NCI-H446 (cell line): ENCODE data around the gene DIP2B.
"Not testable (repeated sequence)": the region's sequence is repeated elsewhere in the genome, so short reads cannot be mapped to it uniquely, and the experiment has no call there.

Source experiments
- DNase-seq, 2 experiments: peaks; one replicate each; lab custom pipeline; 2025; lab: John Stamatoyannopoulos, UW

The DIP2B gene, protein sequence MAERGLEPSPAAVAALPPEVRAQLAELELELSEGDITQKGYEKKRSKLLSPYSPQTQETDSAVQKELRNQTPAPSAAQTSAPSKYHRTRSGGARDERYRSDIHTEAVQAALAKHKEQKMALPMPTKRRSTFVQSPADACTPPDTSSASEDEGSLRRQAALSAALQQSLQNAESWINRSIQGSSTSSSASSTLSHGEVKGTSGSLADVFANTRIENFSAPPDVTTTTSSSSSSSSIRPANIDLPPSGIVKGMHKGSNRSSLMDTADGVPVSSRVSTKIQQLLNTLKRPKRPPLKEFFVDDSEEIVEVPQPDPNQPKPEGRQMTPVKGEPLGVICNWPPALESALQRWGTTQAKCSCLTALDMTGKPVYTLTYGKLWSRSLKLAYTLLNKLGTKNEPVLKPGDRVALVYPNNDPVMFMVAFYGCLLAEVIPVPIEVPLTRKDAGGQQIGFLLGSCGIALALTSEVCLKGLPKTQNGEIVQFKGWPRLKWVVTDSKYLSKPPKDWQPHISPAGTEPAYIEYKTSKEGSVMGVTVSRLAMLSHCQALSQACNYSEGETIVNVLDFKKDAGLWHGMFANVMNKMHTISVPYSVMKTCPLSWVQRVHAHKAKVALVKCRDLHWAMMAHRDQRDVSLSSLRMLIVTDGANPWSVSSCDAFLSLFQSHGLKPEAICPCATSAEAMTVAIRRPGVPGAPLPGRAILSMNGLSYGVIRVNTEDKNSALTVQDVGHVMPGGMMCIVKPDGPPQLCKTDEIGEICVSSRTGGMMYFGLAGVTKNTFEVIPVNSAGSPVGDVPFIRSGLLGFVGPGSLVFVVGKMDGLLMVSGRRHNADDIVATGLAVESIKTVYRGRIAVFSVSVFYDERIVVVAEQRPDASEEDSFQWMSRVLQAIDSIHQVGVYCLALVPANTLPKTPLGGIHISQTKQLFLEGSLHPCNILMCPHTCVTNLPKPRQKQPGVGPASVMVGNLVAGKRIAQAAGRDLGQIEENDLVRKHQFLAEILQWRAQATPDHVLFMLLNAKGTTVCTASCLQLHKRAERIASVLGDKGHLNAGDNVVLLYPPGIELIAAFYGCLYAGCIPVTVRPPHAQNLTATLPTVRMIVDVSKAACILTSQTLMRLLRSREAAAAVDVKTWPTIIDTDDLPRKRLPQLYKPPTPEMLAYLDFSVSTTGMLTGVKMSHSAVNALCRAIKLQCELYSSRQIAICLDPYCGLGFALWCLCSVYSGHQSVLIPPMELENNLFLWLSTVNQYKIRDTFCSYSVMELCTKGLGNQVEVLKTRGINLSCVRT (N-terminal part only)

DNA sequence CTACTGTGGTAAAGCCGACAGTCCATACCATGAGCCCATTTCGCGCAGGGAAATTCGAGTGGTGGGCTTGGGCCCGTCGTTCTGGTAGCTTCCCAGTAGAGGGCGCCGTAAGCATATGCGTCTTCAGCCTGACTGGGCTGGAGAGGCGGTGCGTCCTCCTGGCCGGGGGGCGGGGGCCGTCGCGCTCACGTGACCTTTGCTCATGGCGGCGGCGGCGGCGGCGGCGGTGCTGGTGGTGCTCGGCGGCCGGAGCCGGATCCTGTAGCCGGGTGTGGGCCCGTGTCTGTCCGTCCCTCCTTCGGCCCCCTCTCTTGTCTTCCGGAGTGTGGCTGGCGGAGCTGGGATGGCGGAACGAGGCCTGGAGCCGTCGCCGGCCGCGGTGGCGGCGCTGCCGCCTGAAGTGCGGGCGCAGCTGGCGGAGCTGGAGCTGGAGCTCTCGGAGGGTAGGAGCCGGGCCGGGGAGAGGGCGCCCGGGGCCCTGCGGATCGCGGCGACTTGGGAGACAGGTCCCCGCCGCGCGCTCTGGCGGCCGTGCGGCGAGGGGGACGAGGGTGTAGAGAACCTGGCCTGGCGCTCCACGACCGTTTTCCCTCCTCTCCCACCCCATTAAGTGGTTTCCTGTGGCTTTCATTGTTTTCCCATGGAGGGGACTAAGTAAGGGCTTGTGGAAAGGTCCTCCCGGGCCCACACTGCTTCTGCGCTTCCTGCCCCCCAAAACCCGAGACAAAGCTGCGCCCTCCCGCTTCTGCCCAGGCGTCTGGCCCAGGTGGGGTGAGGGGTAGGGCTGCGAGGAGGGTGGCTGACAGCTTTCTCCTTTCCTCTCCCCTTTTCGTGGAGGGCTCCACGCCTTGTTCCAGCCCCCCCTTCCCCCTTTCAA lies at the start of gene DIP2B:
Gene DIP2B, plus strand, starts transcription at position 188 of the 877 bp plus-strand sequence. Its CDS starts 156 bp downstream, at position 344.
- peak; percentile 67 to 93 for DNase-seq

DNA sequence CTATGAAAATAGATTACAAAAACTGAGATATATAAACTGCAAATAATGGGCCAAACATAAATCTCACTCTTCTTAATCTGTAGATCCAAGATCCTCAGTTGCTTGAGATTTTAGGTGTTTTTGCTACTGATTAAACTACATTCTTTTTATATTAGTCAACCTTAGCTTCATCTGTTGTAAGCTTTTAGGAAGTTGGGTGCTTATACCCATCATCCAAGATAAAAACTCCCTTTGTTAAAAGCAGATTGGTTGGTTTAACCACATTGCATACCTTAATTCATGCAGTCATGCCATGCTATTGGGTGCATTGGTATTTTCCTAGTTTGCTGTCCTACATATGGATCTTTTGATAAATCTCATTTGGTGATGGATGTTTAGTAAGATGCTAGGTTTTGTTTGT lies 46.2 kb upstream of the DIP2B start:
- DNase-seq = no peak

DNA sequence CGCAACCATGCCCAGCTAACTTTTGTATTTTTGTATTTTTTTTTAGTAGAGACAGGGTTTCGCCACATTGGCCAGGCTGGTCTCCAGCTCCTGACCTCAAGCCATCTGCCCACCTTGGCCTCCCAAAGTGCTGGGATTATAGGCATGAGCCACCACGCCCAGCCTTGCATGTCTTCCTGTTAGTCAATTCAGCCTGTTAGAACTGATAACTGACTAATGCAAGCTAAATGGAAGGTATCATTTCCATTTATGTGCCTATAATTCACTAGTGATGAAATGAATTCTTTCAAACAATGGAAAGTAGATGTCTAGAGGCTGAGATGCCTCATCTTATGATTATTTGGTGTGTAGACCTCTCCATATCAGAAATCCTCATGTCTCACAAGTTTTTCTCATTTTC lies 37.3 kb upstream of the DIP2B start:
- no peak for DNase-seq

DNA sequence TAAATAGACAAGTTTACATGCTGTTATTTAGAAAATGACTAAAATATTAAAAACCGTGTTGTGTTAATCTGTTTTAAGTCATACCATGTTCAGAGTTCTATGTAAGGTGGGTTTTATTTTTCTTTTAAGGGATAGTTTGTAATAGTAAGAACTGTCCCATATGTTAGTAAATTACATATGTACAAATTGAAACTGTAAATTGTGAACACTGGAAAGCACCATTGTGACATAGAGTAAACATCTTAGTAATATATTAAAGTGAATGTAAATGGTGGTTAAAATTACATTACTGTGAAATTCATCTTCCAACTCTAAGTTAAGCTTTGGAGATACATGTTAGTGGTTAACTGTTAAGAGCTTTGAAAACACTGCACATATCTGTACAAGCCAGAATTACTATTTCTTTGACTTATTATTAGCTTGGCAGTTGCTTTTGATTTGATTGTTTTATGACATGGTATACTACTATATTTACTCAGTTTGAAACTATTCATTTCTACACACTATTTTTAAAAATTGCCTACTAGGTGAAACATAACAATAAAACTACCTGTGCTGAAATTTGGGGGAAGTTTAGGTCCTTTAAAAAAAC lies 27.4 kb upstream of the DIP2B start:
- DNase-seq = no peak

DNA sequence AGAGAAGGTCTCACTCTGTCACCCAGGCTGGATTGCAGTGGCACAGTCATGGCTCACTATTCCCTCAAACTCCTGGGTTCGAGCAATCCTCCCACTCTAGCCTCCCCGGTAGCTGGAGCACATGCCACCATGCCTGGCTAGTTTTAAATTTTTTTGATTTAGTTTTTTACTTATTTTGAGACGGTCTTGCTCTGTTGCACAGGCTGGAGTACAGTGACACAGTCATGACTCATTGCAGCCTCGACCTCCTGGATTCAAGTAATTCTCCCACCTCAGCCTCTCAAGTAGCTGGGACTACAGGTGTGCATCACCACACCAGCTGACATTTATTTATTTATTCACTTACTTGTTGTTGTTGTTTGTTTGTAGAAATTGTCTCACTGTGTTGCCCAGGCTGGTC lies 22.2 kb upstream of the DIP2B start:
- DNase-seq = no peak

DNA sequence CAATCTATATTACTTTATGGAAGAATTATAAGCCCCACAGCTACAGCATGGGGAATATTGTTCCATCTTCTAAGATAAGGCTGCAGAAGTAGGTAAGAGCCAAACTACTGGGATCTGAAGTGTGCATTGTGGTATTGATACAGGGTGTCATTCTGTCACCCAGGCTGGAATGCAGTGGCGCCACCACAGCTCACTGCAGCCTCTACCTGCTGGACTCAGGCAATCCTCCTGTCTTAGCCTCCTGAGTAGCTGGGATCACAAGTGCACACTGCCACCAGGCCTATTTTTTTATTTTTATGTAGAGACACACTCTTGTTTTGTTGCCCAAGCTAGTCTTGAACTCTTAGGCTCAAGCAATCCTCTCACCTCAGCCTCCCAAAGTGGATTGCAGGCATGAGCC lies 21.3 kb upstream of the DIP2B start:
- DNase-seq = no peak

DNA sequence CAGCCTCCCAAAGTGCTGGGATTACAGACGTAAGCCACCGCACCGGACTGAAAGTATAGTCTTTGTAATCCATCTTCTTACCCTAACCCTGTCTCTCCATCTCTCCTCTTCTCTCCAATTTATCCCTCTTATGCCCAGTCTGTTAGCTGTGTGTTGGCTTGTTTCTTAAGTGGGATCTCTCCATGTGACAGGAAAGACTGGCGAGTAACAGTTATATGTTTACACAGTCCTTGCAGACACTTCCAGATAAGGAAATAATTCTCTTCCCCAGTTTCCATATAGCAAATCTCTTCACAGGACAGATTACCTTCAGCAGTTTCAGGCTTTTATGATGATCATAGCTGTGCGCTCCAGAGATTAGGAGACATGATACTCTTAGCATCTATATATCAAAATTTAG lies 16.0 kb upstream of the DIP2B start:
- no peak for DNase-seq

DNA sequence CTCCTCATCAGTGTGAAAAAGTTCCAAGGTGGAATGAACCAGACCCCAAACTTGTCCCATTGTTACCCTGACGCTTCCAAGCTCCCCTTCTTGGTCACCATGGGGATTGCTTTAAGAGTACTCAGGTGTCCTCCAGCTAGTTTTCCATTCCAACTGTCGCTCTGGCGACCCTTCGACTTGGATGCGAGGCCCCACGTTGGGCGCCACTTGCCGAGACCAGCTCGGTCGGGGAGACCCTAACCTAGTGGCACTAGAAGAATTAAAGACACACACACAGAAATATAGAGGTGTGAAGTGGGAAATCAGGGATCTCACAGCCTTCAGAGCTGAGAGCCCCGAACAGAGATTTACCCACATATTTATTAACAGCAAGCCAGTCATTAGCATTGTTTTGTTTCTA lies 6.7 kb upstream of the DIP2B start:
- not testable (repeated sequence) for DNase-seq

DNA sequence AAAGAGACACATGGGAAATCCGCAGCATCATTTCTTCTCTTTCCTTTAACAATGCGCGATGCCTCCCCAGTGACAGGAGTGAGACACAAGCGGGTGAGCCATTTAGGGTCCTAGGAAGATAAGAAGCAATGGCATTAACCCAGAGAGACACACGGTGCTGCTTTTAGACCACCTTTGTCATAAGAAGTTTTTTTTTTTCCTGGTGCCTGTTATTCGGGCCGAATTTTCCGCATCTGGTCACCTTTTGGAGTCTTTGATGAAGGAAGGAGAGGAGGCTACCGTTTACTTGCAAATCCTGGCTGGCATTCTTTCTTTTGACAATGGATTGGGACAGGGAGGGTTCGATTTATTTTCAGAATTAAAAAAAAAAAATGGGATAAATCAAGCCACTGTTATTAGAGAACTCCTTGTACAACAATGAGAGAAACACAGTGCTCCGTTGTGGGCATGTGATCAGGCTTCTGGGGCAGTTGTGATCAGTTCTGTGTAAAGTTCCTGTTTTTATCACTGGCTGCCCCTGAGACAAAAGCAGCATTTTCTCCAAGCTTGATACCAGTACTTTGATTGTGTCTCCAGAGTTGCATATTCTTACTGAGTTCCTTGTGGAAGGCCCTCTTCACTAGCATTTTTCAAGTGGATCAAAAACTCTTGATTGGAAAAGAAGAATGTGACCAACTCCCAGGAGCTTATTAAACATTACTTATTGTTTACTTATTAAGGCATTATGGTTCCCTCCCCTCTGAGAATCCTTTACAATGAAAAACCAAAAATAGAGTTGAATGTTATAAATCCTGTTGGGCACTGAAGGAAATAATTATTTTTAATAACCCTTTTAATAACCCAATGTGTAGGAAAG lies 1.1 kb downstream of the DIP2B start:
- DNase-seq = no peak

DNA sequence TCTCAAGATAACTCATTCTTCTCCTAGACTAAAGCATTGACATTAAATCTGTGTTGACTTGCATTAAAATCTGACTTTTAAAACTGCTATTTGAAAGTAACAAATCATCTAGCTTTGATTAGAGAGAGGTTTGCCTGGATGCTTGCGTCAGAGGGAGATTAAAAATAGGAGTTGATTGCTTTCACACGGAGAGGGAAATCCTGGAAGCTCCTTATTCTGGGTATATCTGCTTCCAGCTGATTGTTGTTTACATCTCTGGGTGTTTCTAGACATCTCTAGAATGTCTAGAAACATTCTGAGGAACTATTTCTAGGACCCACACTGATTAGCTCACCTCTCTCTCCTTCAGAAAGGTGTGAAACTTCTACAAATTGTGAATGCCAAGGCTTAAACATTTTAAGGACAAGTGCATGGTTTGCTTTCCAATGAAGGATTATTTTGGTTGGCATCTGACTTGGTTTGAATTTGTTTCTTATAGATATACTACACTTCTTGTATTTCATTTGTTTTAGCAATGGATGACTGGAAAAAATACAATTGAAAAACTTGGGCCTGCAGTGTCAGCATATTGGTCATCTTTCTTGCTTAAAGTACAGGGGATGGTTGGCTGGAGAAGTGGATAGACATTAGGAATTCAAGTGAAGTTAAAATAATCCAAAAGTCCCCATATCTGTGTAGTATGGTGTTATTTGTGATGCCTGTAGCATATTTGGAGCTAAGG lies 2.1 kb downstream of the DIP2B start:
- DNase-seq = no peak

DNA sequence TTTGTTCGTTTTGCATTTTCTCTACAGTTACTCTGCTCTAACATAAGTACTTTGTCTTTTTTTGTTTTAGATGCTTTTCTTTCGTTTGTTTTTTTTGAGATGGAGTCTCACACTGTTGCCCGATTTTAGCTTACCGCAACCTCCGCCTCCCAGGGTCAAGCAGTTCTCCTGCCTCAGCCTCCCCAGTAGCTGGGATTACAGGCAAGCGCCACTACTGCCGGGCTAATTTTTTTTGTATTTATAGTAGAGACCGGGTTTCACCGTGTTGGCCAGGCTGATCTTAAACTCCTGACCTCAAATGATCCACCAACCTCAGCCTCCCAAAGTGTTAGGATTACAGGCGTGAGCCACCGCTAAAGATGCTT lies 2.7 kb downstream of the DIP2B start:
- no peak for DNase-seq

DNA sequence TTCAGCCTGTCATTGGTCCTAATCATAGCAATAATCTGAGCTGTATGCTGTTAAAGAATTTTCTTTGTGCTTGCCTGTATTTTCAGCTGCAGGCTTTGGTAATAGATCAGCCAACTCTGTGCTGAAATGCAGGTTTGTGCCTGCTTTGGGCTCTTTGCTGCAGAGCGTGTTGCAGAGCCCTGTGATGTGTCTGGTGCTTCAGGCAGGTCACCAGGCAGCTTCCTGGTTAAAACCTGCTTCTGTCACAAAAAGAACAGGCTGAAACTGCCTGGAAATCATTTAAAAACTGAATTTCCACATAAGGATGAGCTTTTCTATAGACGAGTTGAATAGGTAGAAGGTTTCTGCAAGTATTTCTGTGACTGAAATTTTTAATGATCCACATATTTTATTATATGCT lies 3.1 kb downstream of the DIP2B start:
- DNase-seq = no peak

DNA sequence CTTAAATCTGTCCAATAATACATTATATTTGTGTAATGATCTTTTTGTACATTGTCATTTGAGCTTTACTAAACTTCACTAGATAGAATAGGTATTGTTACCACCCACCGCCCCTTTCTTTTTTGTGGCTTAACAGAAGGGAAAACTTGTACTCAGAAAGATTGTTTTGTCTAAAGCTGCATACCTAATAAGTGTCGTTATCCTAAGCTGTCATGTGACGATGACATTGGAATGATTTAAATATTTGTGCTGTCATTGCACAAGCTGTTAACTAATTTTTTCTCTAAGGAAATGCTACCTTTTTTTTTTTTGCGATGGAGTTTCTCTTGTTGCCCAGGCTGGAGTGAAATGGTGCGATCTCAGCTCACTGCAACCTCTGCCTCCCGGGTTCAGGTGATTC lies 3.6 kb downstream of the DIP2B start:
- no peak for DNase-seq

DNA sequence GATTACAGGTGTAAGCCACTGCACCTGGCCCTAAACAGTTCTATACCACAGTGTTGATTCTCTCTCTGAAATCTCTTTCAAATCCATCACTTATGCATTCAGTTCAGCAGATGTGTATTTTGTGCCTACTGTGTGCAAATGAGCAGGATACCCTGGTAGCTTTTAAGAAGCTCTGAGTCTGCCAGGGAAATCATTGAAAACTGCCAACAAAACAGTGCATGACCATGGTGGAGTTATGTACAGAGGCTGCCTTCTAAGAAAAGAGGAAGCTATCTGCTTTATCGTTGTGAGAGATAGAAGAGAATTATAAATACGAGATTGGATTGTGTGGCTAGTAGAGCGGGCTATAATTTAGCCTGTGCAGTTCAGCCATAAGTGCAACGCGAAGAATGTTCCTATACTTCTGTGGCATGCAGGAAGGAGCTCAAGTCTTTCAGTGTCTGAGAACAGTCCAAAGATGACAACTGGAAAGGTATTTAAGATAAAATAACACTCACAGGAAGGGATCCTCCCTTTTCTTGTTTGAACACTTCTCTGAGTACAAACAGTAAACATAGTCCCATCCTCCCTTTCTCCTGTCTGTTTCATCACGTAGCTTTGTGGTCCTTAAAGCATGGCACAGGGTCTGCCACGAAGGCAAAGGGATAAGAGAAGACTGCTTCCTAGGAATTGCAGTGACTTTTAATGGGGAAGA lies 4.3 kb downstream of the DIP2B start:
- DNase-seq = no peak

DNA sequence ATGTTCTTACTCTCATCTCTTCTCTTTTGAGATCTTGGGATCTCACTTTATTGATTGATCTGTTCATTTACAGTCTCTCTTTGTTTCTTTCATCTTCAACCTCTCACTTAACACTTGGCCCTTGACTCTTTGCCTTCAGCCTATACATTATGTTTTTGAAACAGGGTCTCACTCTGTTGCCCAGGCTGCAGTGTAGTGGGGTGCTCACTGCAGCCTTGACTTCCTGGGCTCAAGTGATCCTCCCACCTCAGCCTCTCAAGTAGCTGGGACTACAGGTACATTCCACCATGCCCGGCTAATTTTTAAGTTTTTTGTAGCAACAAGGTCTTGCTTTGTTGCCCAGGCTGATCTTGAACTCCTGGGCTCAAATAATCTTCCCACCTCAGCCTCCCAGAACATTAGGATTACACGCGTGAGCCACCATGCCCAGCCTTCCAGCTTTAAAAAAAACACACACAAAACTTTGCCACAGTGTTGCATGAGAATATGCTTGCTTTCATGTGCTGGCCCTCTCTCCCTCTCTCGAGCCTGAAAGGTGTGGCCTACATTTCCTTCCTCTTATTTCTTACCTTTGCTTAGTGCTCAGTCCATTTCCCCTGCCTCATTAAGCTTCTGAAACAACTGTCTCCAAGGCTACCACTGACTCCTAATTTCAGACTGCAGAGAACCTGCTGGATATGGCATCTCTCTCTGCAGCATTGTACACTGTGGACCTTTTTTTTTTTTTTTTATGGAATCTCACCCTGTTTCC lies 9.9 kb downstream of the DIP2B start:
- DNase-seq = no peak

DNA sequence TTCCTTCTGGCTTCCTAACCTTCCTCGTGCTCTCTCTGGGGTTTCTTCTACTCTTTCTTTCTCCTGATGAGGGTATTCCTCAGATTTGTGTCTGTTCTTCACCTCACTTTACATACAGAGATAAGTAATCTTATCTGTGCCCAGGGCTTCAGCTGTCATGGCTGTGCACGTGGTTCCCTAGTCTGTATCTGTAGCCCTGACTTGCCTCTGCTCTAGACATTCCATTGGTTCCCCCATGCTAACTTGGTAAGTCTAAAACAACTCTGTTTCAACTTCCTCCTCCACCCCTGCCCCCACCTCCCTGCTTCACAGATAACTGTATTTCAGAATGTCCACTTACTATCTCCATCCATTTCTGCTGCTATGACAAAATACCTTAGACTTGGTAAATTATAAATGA lies 10.8 kb downstream of the DIP2B start:
- no peak for DNase-seq

DNA sequence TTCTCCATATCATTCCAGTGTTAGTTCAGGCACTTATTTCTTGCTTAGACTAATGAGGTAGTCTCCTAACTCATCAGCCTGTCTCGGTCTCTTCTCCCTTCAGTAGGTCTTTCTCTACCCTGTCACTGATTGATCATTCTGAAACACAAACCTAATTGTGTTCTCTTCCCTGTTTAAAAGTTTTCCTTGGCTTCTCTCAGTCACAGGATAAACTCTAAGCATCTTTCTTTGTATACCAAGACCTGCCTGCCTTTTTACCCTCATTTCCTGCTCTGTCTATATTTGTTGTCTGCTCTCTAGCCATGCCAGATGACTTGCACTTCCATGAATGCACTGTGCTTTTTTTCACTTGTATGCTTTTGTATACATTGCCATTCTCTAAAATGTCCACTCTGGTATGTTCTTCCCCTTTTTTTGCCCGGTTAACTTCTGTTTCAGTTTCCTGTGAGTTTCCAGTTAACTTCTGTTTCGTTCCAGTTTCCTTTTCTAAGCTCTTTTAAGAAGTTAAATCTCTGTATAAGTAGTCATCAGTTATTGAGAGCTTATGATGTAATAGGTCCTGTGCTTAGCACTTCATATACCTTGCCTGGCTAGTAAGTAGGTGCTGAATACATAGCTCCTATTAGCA lies 12.8 kb downstream of the DIP2B start:
- no peak for DNase-seq

DNA sequence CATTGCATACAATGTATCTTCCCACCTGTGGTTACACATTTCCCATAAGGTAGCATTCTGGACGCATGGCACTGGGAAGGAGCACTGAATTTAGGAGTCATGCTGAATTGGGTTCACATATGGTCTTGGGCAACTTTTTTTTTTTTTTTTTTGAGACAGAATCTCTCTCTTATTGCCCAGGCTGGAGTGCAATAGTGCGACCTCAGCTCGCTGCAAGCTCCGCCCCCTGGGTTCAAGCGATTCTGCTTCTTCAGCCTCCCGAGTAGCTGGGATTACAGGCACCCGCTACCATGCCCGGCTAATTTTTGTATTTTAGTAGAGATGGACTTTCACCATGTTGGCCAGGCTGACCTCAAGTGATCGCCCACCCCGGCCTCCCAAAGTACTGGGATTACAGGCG lies 13.3 kb downstream of the DIP2B start:
- no peak for DNase-seq
